ENCODE results near the gene DSE. TPM values are rescaled to one million over a fixed set of nuclear protein-coding genes. Genes with fewer than 3 reads are reported as not detected.

Gene DSE
- total and polyA plus RNA-seq, 3 experiments from 2014 or later: 2.7 to 7.9 (median 7.5) TPM

GRCh38 chr6:116467514-116467913 is 96.8 kb downstream of the DSE start:
- Mint-ChIP-seq H3K4me3 (no peak overlapping the region), H3K36me3 (no peaks in the 10 kb centered on the region), H3K27me3 (peaks cover 6 to 26% of the 10 kb centered on the region in 2 donors), H3K9me3 (no peaks in the 10 kb centered on the region), H3K27ac (no peak overlapping the region), H3K4me1 (peaks cover 6 to 33% (median 8%) of the 10 kb centered on the region in 3 donors)
- H3K4me3 ChIP-seq (ENCODE audit: low read length): no peak overlapping the region
- no peak for DNase-seq
- H3K9me3 ChIP-seq (ENCODE audit: low read length): no peaks in the 10 kb centered on the region
- no peaks in the 10 kb centered on the region for H3K36me3 ChIP-seq (ENCODE audit: insufficient read depth, low read length)
- H3K27ac ChIP-seq (ENCODE audit: low read depth, low read length): no peak overlapping the region
- POLR2A ChIA-PET: no interaction called here
- H3K27me3 ChIP-seq (ENCODE audit: insufficient read depth, low read length, poor library complexity, severe bottlenecking): no peaks in the 10 kb centered on the region
- CTCF ChIA-PET: no interaction called here
- H3K4me1 ChIP-seq (ENCODE audit: insufficient read depth, low read length): peaks cover 9% of the 10 kb centered on the region

DNA sequence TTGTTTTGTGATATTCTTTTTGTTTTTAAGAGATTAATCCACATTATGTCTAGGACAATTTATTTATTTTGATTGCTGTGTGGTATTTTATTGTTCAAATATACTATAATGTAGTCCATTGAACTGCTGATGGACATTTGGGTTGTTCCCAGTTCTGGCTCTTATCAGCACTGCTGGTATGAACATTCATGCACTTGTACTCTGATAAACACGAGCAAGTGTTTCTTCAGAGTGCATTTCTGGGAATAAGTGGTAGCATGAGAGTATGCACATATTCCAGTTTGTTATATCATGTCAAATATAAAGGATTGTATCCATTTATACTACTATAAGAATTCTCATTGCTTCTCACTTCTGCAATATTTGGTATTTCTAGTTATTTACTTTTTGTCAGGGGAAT is 97.5 kb downstream of the DSE start:
- Mint-ChIP-seq H3K9me3 (no peaks in the 10 kb centered on the region), H3K27me3 (peaks cover under 1 to 21% of the 10 kb centered on the region in 2 donors)
- POLR2A ChIA-PET: no interaction called here

DNA sequence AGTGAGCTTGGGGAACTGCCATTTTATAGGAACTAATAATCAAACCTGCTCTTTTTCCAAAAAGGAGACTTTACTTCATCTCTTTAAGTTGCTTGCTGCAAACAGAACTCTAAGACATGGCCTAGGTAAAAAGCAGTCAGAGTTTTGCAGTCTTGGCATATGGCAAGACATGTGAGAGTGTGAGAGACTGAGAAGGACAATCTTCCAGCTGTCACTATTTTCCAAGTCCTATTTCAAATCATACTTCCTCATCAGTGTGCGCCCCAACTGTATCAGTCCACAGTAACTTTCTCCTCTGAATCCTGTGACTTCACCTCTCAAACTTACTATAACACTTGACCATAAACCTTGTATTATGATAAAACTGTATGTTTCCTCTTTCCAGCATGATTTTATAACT is 100.8 kb downstream of the DSE start:
- CTCF ChIA-PET: no interaction called here
- Mint-ChIP-seq H3K27ac (no peak overlapping the region), H3K9me3 (no peaks in the 10 kb centered on the region), H3K36me3 (no peaks in the 10 kb centered on the region), H3K4me3 (no peak overlapping the region), H3K27me3 (peaks cover 0 to 12% of the 10 kb centered on the region in 2 donors), H3K4me1 (peaks cover 20 to 34% (median 24%) of the 10 kb centered on the region in 3 donors)
- Histone ChIP-seq H3K36me3 (ENCODE audit: insufficient read depth, low read length) (no peaks in the 10 kb centered on the region), H3K4me1 (ENCODE audit: insufficient read depth, low read length) (peaks cover 16% of the 10 kb centered on the region), H3K4me3 (ENCODE audit: low read length) (no peak overlapping the region), H3K9me3 (ENCODE audit: low read length) (no peaks in the 10 kb centered on the region), H3K27ac (ENCODE audit: low read depth, low read length) (no peak overlapping the region), H3K27me3 (ENCODE audit: insufficient read depth, low read length, poor library complexity, severe bottlenecking) (no peaks in the 10 kb centered on the region)
- POLR2A ChIA-PET: no interaction called here
- DNase-seq: no peak

More for the DNA sequence above, 97.5 kb downstream of the DSE start:
- CTCF ChIA-PET: no interaction called here
- Histone ChIP-seq H3K36me3 (ENCODE audit: insufficient read depth, low read length) (no peaks in the 10 kb centered on the region), H3K27ac (ENCODE audit: low read depth, low read length) (no peak overlapping the region), H3K9me3 (ENCODE audit: low read length) (no peaks in the 10 kb centered on the region), H3K4me1 (ENCODE audit: insufficient read depth, low read length) (peaks cover 4% of the 10 kb centered on the region), H3K4me3 (ENCODE audit: low read length) (no peak overlapping the region), H3K27me3 (ENCODE audit: insufficient read depth, low read length, poor library complexity, severe bottlenecking) (no peaks in the 10 kb centered on the region)
- no peak overlapping the region for H3K27ac Mint-ChIP-seq
- H3K4me1 Mint-ChIP-seq: peaks cover 0 to 25% (median 3%) of the 10 kb centered on the region in 3 donors
- H3K36me3 Mint-ChIP-seq: no peaks in the 10 kb centered on the region
- H3K4me3 Mint-ChIP-seq: no peak overlapping the region
- no peak for DNase-seq

DNA sequence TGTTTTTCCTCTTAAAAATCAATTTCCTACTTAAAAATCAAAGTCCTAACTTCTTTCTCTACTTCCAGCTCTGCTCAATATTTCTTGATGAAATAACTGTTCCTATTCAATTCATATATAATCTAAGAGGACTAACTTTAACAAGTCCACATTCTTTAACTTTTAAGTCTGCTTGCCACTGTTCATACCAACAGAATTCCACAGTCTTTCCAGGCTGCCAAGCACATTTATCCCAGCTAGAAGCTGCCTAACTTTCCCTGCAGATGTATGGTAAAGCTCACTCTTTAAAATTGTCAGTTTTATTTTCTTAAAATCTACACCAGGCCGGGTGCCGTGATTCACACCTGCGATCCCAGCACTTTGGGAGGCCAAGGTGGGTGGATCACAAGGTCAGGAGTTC is 102.0 kb downstream of the DSE start:
- H3K4me3 Mint-ChIP-seq: no peak overlapping the region
- CTCF ChIA-PET: no interaction called here
- Histone ChIP-seq H3K27ac (ENCODE audit: low read depth, low read length) (no peak overlapping the region), H3K4me3 (ENCODE audit: low read length) (no peak overlapping the region), H3K36me3 (ENCODE audit: insufficient read depth, low read length) (no peaks in the 10 kb centered on the region), H3K27me3 (ENCODE audit: insufficient read depth, low read length, poor library complexity, severe bottlenecking) (no peaks in the 10 kb centered on the region), H3K4me1 (ENCODE audit: insufficient read depth, low read length) (peaks cover 18% of the 10 kb centered on the region), H3K9me3 (ENCODE audit: low read length) (no peaks in the 10 kb centered on the region)
- H3K36me3 Mint-ChIP-seq: no peaks in the 10 kb centered on the region
- no peaks in the 10 kb centered on the region for H3K9me3 Mint-ChIP-seq
- H3K27me3 Mint-ChIP-seq: peaks cover 0 to 12% of the 10 kb centered on the region in 2 donors
- POLR2A ChIA-PET: no interaction called here
- H3K27ac Mint-ChIP-seq: no peak overlapping the region
- no peak for DNase-seq
- H3K4me1 Mint-ChIP-seq: peaks cover 18 to 29% (median 27%) of the 10 kb centered on the region in 3 donors

DNA sequence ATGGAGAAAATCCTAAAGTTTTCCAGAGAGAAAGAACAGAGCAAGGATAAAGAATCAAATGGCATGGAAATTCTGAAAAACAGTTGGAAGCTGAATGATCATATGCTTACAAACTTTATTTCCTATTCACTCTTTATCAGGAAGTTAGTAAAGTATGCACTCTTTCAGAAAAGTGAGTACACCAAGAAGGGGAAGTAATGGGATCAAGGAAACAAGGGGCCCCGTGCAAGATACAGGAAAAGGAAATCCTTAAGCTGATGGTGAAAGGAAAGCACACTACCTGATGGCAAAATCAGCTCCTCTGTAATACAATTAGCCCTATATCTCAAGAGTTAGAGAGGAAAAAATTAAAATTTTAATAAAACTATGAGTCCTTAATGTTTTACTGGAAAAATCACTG is 104.4 kb downstream of the DSE start:
- Histone ChIP-seq H3K4me3 (ENCODE audit: low read length) (no peak overlapping the region), H3K27me3 (ENCODE audit: insufficient read depth, low read length, poor library complexity, severe bottlenecking) (no peaks in the 10 kb centered on the region), H3K9me3 (ENCODE audit: low read length) (no peaks in the 10 kb centered on the region), H3K4me1 (ENCODE audit: insufficient read depth, low read length) (peaks cover 18% of the 10 kb centered on the region), H3K27ac (ENCODE audit: low read depth, low read length) (no peak overlapping the region), H3K36me3 (ENCODE audit: insufficient read depth, low read length) (no peaks in the 10 kb centered on the region)
- ChIA-PET POLR2A (no interaction called here), CTCF (no interaction called here)
- Mint-ChIP-seq H3K9me3 (no peaks in the 10 kb centered on the region), H3K4me3 (peak overlapping the region; percentile 62 to 85 (median 79)), H3K36me3 (peaks cover 0 to 4% (median 0%) of the 10 kb centered on the region in 3 donors), H3K27ac (peak overlapping the region in 7 of 8 donors; percentile 31 to 96 (median 77)), H3K27me3 (peaks cover 0 to 10% of the 10 kb centered on the region in 2 donors), H3K4me1 (peaks cover 18 to 29% (median 25%) of the 10 kb centered on the region in 3 donors)
- no peak for DNase-seq

DNA sequence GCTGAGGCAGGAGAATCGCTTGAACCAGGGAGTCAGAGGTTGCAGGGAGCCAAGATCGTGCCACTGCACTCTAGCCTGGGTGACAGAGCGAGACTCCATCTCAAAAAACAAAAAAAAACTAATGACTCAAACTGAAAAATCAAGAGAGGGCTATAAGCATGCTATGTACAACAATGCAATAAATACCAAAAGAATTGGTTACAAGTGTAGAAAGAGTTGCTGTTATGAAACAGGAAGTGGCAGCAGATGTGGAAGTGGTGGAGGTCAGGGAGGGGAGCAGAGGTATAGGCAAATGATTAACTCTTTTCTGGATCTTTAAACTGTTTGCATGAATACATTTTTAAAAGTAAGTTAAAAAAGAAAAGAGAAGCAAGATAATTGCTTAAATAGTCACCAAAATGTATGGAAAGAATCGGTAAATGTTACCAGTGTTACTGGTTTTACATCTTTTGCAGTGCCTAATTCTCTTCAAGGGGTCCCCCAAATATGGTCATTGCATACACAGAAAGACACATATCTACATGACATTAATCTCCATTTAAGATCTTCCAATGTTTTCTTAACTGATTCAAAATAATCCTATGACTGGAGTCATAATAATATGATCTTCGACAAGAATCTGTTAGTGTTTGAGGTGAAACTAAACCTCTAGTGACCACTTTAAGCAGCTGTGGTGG is 105.4 kb downstream of the DSE start:
- H3K36me3 ChIP-seq (ENCODE audit: insufficient read depth, low read length): no peaks in the 10 kb centered on the region
- H3K4me3 Mint-ChIP-seq: peak overlapping the region; percentile 62 to 85 (median 79)
- POLR2A ChIA-PET: no interaction called here
- peaks cover 18% of the 10 kb centered on the region for H3K4me1 ChIP-seq (ENCODE audit: insufficient read depth, low read length)
- H3K9me3 Mint-ChIP-seq: no peaks in the 10 kb centered on the region
- peak in 2 of 5 donors; percentile 24 to 28 for DNase-seq
- H3K36me3 Mint-ChIP-seq: peaks cover 0 to 4% (median 0%) of the 10 kb centered on the region in 3 donors
- CTCF ChIA-PET: no interaction called here
- H3K27ac Mint-ChIP-seq: peak overlapping the region; percentile 46 to 96 (median 80)
- H3K27me3 Mint-ChIP-seq: peaks cover 0 to 9% of the 10 kb centered on the region in 2 donors
- H3K4me1 Mint-ChIP-seq: peaks cover 18 to 29% (median 25%) of the 10 kb centered on the region in 3 donors
- no peak overlapping the region for H3K27ac ChIP-seq (ENCODE audit: low read depth, low read length)
- H3K27me3 ChIP-seq (ENCODE audit: insufficient read depth, low read length, poor library complexity, severe bottlenecking): no peaks in the 10 kb centered on the region
- no peaks in the 10 kb centered on the region for H3K9me3 ChIP-seq (ENCODE audit: low read length)
- peak overlapping the region; percentile 20 for H3K4me3 ChIP-seq (ENCODE audit: low read length)

DNA sequence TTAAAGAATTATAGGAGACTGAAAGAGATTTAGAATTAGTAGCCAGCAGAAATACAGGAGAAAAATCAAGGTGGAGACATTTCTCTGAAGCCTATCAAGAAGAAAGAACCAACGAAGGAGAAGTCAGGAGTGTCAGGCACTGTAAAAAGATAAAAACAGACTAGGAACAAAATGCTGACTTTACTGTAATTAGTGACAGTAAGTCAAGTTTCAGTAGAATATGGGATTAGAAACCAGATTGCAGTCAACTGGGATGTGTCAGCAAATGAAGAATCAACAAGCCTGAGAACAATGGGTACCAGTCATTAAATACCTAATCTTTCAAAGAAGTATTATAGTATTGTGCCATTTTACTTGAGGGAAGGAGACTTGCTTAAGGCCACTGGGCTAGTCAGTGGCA is 112.0 kb downstream of the DSE start:
- no peak overlapping the region for H3K27ac ChIP-seq (ENCODE audit: low read depth, low read length)
- Mint-ChIP-seq H3K9me3 (no peaks in the 10 kb centered on the region), H3K27ac (no peak overlapping the region), H3K27me3 (peaks cover 3 to 35% of the 10 kb centered on the region in 2 donors), H3K4me1 (no peaks in the 10 kb centered on the region), H3K36me3 (peaks cover 0 to 4% (median 0%) of the 10 kb centered on the region in 3 donors), H3K4me3 (no peak overlapping the region)
- no peaks in the 10 kb centered on the region for H3K27me3 ChIP-seq (ENCODE audit: insufficient read depth, low read length, poor library complexity, severe bottlenecking)
- H3K36me3 ChIP-seq (ENCODE audit: insufficient read depth, low read length): no peaks in the 10 kb centered on the region
- ChIA-PET POLR2A (no interaction called here), CTCF (no interaction called here)
- DNase-seq: no peak
- H3K9me3 ChIP-seq (ENCODE audit: low read length): no peaks in the 10 kb centered on the region
- H3K4me1 ChIP-seq (ENCODE audit: insufficient read depth, low read length): no peaks in the 10 kb centered on the region
- no peak overlapping the region for H3K4me3 ChIP-seq (ENCODE audit: low read length)

- Mint-ChIP-seq H3K27ac (no peak overlapping the region), H3K4me1 (no peaks in the 10 kb centered on the region), H3K4me3 (no peak overlapping the region), H3K27me3 (peaks cover 5 to 35% of the 10 kb centered on the region in 2 donors), H3K36me3 (peaks cover 0 to 5% (median 0%) of the 10 kb centered on the region in 3 donors), H3K9me3 (peaks cover 0 to 2% (median 0%) of the 10 kb centered on the region in 5 donors)
- Histone ChIP-seq H3K27ac (ENCODE audit: low read depth, low read length) (no peak overlapping the region), H3K4me1 (ENCODE audit: insufficient read depth, low read length) (no peaks in the 10 kb centered on the region), H3K9me3 (ENCODE audit: low read length) (no peaks in the 10 kb centered on the region), H3K27me3 (ENCODE audit: insufficient read depth, low read length, poor library complexity, severe bottlenecking) (no peaks in the 10 kb centered on the region), H3K36me3 (ENCODE audit: insufficient read depth, low read length) (no peaks in the 10 kb centered on the region), H3K4me3 (ENCODE audit: low read length) (no peak overlapping the region)
- DNase-seq: no peak
- POLR2A ChIA-PET: no interaction called here
- CTCF ChIA-PET: no interaction called here
Measured at GRCh38 chr6:116483616-116484015, 112.9 kb downstream of the DSE start.

Data from CD8-positive, alpha-beta memory T cell (primary cell).